GM12878 (cell line): ENCODE measurements around the gene ANTXR2.

Experiments
- BRCA1 ChIP-seq: IDR thresholded peaks from 2 replicates; pipeline ENCODE4 v1.6.1; 2011; ENCODE audit warnings: low read depth, low read length, improper control_type of control experiment
- EP300 ChIP-seq, 2 experiments: fragments of 150-350 bp in 1 of 2; IDR thresholded peaks; 2 replicates each; pipeline ENCODE4 v1.6.1; 2011 to 2012; ENCODE audit warnings: low read depth in 2 of 2, low read length in 2 of 2, borderline replicate concordance in 1 of 2, improper control_type of control experiment in 1 of 2, inconsistent platforms in 1 of 2; ENCODE audit not compliant: control insufficient read depth in 1 of 2
- ESRRA ChIP-seq: IDR thresholded peaks from 2 replicates; pipeline ENCODE4 v1.6.1; 2012; ENCODE audit warnings: mild to moderate bottlenecking, low read length, improper control_type of control experiment
- EZH2 ChIP-seq: IDR thresholded peaks from 2 replicates; pipeline ENCODE4 v1.6.1; 2012; ENCODE audit warnings: low read depth, mild to moderate bottlenecking, control low read depth, inconsistent platforms, low read length, borderline replicate concordance; ENCODE audit not compliant: control insufficient read depth
- GABPA ChIP-seq: IDR thresholded peaks from 2 replicates; pipeline ENCODE4 v1.6.1; 2014; ENCODE audit warnings: antibody characterized with exemption, low read depth, mild to moderate bottlenecking, inconsistent platforms
- PAX8 ChIP-seq: fragments of 450-650 bp; IDR thresholded peaks from 2 replicates; pipeline ENCODE4 v1.6.1; 2017; ENCODE audit warnings: mild to moderate bottlenecking, moderate library complexity
- POLR2A ChIP-seq: IDR thresholded peaks from 2 replicates; pipeline ENCODE4 v1.6.1; 2011; ENCODE audit warnings: low read depth, mild to moderate bottlenecking, low read length
- RELA ChIP-seq: fragments of 450-650 bp; IDR thresholded peaks from 2 replicates; pipeline ENCODE4 v1.8.0; 2014; ENCODE audit warnings: borderline replicate concordance; ENCODE audit not compliant: partially characterized antibody
- SMC3 ChIP-seq: IDR thresholded peaks from 2 replicates; pipeline ENCODE4 v1.6.1; 2011; ENCODE audit warnings: low read length, improper control_type of control experiment, borderline replicate concordance
- SRF ChIP-seq, 2 experiments: IDR thresholded peaks; 2 replicates each; pipeline ENCODE4 v1.6.1; 2011; ENCODE audit warnings: low read depth in 2 of 2, low read length in 2 of 2, mild to moderate bottlenecking in 1 of 2, moderate library complexity in 1 of 2
- TBL1XR1 ChIP-seq: IDR thresholded peaks from 2 replicates; pipeline ENCODE4 v1.6.1; 2012; ENCODE audit warnings: low read depth, low read length, improper control_type of control experiment
- YY1 ChIP-seq: IDR thresholded peaks from 2 replicates; pipeline ENCODE4 v1.6.1; 2011; ENCODE audit warnings: low read depth, mild to moderate bottlenecking, low read length
- TF ChIP-seq, protein P1 (sequence below): fragments of 450-650 bp; formaldehyde crosslinking; IDR thresholded peaks from 2 replicates; pipeline ENCODE4 v1.4.0; 2020; ENCODE audit warnings: mild to moderate bottlenecking, moderate library complexity
- TF ChIP-seq, protein P2 (sequence below), 3 experiments: IDR thresholded peaks in 2 of 3; conservative IDR thresholded peaks in 1 of 3; 2 replicates each; pipeline ENCODE4 v1.5.1; 2011; ENCODE audit warnings: low read depth in 3 of 3, low read length in 3 of 3, mild to moderate bottlenecking in 3 of 3, control low read depth in 2 of 3, moderate library complexity in 2 of 3, inconsistent platforms in 1 of 3, mixed read lengths in 1 of 3; ENCODE audit not compliant: control insufficient read depth in 2 of 3, insufficient read depth in 1 of 3; ENCODE audit errors: extremely low read depth in 1 of 3

DNA sequence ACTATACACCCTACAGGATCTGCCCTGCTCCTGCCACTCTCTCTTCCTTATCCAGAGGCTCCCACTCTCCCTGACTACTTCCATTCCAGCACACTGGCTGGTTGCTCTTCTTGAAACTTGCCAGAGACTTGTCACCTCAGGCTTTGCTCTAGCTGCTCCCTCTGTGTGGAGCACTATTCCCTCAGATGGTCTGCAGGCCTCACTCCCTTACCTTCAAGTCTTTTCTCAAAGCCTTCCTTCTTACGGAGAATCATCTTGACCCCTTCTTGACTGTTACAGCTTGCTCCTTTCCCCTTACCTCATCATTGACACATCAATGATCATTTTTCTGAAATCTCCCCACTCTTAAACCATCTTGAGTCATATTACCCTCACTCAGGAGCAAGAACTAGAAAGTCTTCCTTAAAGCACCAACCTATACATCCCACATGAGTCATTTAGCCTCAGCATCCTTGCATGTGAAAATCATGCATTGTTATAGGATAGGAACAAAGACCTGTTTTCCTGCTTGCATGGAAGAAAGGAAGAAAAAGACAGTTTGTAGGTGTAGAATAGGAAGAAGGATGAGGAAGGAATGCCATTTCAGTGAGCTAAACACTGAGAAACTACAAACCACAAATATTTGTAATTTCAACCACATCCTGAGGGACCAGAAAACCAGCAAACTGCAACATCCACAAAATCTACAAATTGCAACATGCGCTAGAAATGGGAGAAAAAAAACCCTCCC is 55.7 kb downstream of the ANTXR2 start:
- TF ChIP-seq PAX8, result no peak
- TF ChIP-seq, protein P1, sequence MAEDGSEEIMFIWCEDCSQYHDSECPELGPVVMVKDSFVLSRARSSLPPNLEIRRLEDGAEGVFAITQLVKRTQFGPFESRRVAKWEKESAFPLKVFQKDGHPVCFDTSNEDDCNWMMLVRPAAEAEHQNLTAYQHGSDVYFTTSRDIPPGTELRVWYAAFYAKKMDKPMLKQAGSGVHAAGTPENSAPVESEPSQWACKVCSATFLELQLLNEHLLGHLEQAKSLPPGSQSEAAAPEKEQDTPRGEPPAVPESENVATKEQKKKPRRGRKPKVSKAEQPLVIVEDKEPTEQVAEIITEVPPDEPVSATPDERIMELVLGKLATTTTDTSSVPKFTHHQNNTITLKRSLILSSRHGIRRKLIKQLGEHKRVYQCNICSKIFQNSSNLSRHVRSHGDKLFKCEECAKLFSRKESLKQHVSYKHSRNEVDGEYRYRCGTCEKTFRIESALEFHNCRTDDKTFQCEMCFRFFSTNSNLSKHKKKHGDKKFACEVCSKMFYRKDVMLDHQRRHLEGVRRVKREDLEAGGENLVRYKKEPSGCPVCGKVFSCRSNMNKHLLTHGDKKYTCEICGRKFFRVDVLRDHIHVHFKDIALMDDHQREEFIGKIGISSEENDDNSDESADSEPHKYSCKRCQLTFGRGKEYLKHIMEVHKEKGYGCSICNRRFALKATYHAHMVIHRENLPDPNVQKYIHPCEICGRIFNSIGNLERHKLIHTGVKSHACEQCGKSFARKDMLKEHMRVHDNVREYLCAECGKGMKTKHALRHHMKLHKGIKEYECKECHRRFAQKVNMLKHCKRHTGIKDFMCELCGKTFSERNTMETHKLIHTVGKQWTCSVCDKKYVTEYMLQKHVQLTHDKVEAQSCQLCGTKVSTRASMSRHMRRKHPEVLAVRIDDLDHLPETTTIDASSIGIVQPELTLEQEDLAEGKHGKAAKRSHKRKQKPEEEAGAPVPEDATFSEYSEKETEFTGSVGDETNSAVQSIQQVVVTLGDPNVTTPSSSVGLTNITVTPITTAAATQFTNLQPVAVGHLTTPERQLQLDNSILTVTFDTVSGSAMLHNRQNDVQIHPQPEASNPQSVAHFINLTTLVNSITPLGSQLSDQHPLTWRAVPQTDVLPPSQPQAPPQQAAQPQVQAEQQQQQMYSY (CRISPR knock-in tag), result no peak
- TF ChIP-seq, protein P2, sequence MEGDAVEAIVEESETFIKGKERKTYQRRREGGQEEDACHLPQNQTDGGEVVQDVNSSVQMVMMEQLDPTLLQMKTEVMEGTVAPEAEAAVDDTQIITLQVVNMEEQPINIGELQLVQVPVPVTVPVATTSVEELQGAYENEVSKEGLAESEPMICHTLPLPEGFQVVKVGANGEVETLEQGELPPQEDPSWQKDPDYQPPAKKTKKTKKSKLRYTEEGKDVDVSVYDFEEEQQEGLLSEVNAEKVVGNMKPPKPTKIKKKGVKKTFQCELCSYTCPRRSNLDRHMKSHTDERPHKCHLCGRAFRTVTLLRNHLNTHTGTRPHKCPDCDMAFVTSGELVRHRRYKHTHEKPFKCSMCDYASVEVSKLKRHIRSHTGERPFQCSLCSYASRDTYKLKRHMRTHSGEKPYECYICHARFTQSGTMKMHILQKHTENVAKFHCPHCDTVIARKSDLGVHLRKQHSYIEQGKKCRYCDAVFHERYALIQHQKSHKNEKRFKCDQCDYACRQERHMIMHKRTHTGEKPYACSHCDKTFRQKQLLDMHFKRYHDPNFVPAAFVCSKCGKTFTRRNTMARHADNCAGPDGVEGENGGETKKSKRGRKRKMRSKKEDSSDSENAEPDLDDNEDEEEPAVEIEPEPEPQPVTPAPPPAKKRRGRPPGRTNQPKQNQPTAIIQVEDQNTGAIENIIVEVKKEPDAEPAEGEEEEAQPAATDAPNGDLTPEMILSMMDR (IDR thresholded peaks at IDR 0.05 in 2 of 3, conservative IDR thresholded peaks at IDR 0.05 in 1 of 3; ENCODE audit: control insufficient read depth in 2 of 3, extremely low read depth in 1 of 3, insufficient read depth in 1 of 3, low read depth in 3 of 3, low read length in 3 of 3), result no peak
- TF ChIP-seq BRCA1, result no peak
- TF ChIP-seq RELA, result no peak
- TF ChIP-seq EZH2, result no peak
- TF ChIP-seq ESRRA, result no peak
- no peak for TF ChIP-seq SMC3
- TF ChIP-seq TBL1XR1, result no peak
- no peak for TF ChIP-seq GABPA
- TF ChIP-seq SRF (IDR thresholded peaks at IDR 0.05; ENCODE audit: low read depth in 2 of 2, low read length in 2 of 2), result no peak
- TF ChIP-seq YY1, result no peak
- TF ChIP-seq POLR2A, result no peak
- no peak for TF ChIP-seq EP300 (IDR thresholded peaks at IDR 0.05; ENCODE audit: borderline replicate concordance in 1 of 2, control insufficient read depth in 1 of 2, low read depth in 2 of 2, low read length in 2 of 2)
